IMR-90 (cell line): ENCODE measurements around the gene NPBWR2. TPM values are rescaled to one million over a fixed set of nuclear protein-coding genes. Genes with fewer than 3 reads are reported as not detected.

ENCODE experiments used
- ATAC-seq: fragments of 200-7000 bp; cut with Tn5 transposase; 2 replicates; pipeline ENCODE4 v1.9.1; 2020; ENCODE audit warnings: low read depth, mild to moderate bottlenecking, moderate library complexity
- BruUV-seq: library from RNA; stranded (reverse); fragments of 400-500 nt; replicated peaks from 2 replicates; lab custom pipeline; 2021; lab: Mats Ljungman, UMichigan
- CTCF ChIA-PET: fragments of 300-600 bp; formaldehyde crosslinking; extraction: SDS; loops from one replicate; lab custom pipeline; 2021; ENCODE audit warnings: antibody characterized with exemption; lab: Yijun Ruan, JAX
- POLR2A ChIA-PET: fragments of 300-600 bp; sonication (Branson Sonifier 250); formaldehyde crosslinking; loops from one replicate; lab custom pipeline; 2022; ENCODE audit warnings: antibody characterized with exemption; ENCODE audit not compliant: unreplicated experiment; lab: Charles Lee
- DNase-seq: peaks from one replicate; pipeline ENCODE4 v3.0.0; 2013
- H2AFZ ChIP-seq: replicated peaks from 2 replicates; pipeline ENCODE3; 2013; ENCODE audit warnings: low read length, mild to moderate bottlenecking; ENCODE audit not compliant: poor library complexity
- H2AK5ac ChIP-seq: 2 replicates; pipeline ENCODE4 v1.6.1; 2013; ENCODE audit warnings: low read depth, low read length, inconsistent platforms
- H2AK9ac ChIP-seq: replicated peaks from 2 replicates; pipeline ENCODE3; 2013; ENCODE audit warnings: mild to moderate bottlenecking, low read depth, low read length, moderate library complexity; ENCODE audit not compliant: poor library complexity
- H2BK120ac ChIP-seq: 2 replicates; pipeline ENCODE4 v1.6.1; 2013; ENCODE audit warnings: low read depth, low read length, inconsistent platforms
- H2BK15ac ChIP-seq: 3 replicates; pipeline ENCODE4 v1.6.1; 2013; ENCODE audit warnings: low read depth, low read length, inconsistent platforms
- H2BK20ac ChIP-seq: 2 replicates; pipeline ENCODE4 v1.6.1; 2013; ENCODE audit warnings: low read depth, mild to moderate bottlenecking, inconsistent platforms, low read length, moderate library complexity
- H2BK5ac ChIP-seq: 2 replicates; pipeline ENCODE4 v1.6.1; 2013; ENCODE audit warnings: mild to moderate bottlenecking, low read depth, low read length, inconsistent platforms; ENCODE audit not compliant: poor library complexity, severe bottlenecking
- H3K14ac ChIP-seq: replicated peaks from 2 replicates; pipeline ENCODE4 v1.6.1; 2013; ENCODE audit warnings: low read depth, low read length, inconsistent platforms
- H3K18ac ChIP-seq: 2 replicates; pipeline ENCODE4 v1.6.1; 2013; ENCODE audit warnings: low read depth, low read length, control low read depth
- H3K23ac ChIP-seq: 2 replicates; pipeline ENCODE4 v1.6.1; 2013; ENCODE audit warnings: low read depth, low read length, inconsistent platforms
- H3K27ac ChIP-seq: 2 replicates; pipeline ENCODE4 v1.5.1; 2013; ENCODE audit warnings: mild to moderate bottlenecking, control low read depth, low read length; ENCODE audit not compliant: insufficient read depth
- H3K27me3 ChIP-seq: 2 replicates; pipeline ENCODE4 v1.6.1; 2013; ENCODE audit warnings: low read length; ENCODE audit not compliant: control insufficient read depth, insufficient read depth
- H3K36me3 ChIP-seq: 2 replicates; pipeline ENCODE4 v1.6.1; 2013; ENCODE audit warnings: low read length, mixed read lengths; ENCODE audit not compliant: control insufficient read depth, insufficient read depth
- H3K4ac ChIP-seq: 2 replicates; pipeline ENCODE4 v1.6.1; 2013; ENCODE audit warnings: low read depth, low read length, inconsistent platforms
- H3K4me1 ChIP-seq: 2 replicates; pipeline ENCODE4 v1.6.1; 2013; ENCODE audit warnings: low read length, mixed read lengths; ENCODE audit not compliant: control insufficient read depth, insufficient read depth
- H3K4me2 ChIP-seq: 2 replicates; pipeline ENCODE4 v1.6.1; 2013; ENCODE audit warnings: low read depth, mild to moderate bottlenecking, control low read depth, low read length, moderate library complexity
- H3K4me3 ChIP-seq: 2 replicates; pipeline ENCODE4 v1.5.1; 2013; ENCODE audit warnings: low read depth, mild to moderate bottlenecking, control low read depth, low read length, moderate library complexity; ENCODE audit not compliant: insufficient read depth
- H3K56ac ChIP-seq: 2 replicates; pipeline ENCODE4 v1.6.1; 2013; ENCODE audit warnings: low read length, inconsistent platforms; ENCODE audit not compliant: insufficient read depth; ENCODE audit errors: extremely low read depth
- H3K79me1 ChIP-seq, 2 experiments: 2 replicates each; pipeline ENCODE4 v1.6.1; 2013; ENCODE audit warnings: low read length in 2 of 2, inconsistent platforms in 1 of 2, low read depth in 1 of 2
- H3K9ac ChIP-seq: 2 replicates; pipeline ENCODE4 v1.6.1; 2013; ENCODE audit warnings: low read depth, low read length, control low read depth
- H3K9me1 ChIP-seq: 2 replicates; pipeline ENCODE4 v1.6.1; 2013; ENCODE audit warnings: low read length, inconsistent platforms; ENCODE audit not compliant: insufficient read depth
- H3K9me3 ChIP-seq: 2 replicates; pipeline ENCODE4 v1.6.1; 2013; ENCODE audit warnings: low read length; ENCODE audit not compliant: control insufficient read depth, insufficient read depth
- H4K20me1 ChIP-seq: 2 replicates; pipeline ENCODE4 v1.6.1; 2013; ENCODE audit warnings: low read length, inconsistent platforms; ENCODE audit not compliant: insufficient read depth
- H4K5ac ChIP-seq: 2 replicates; pipeline ENCODE4 v1.6.1; 2013; ENCODE audit warnings: mild to moderate bottlenecking, low read depth, low read length, control low read depth
- H4K8ac ChIP-seq, 2 experiments: 2 replicates each; pipeline ENCODE4 v1.6.1; 2013; ENCODE audit warnings: low read depth in 2 of 2, low read length in 2 of 2, control low read depth in 1 of 2, inconsistent platforms in 1 of 2
- H4K91ac ChIP-seq: 2 replicates; pipeline ENCODE4 v1.6.1; 2013; ENCODE audit warnings: low read depth, low read length, inconsistent platforms; ENCODE audit not compliant: insufficient read depth
- MXI1 ChIP-seq: IDR thresholded peaks from 2 replicates; pipeline ENCODE4 v1.6.1; 2012; ENCODE audit warnings: low read depth, mild to moderate bottlenecking, low read length, moderate library complexity, borderline replicate concordance
- POLR2A ChIP-seq: IDR thresholded peaks from 2 replicates; pipeline ENCODE4 v1.6.1; 2012; ENCODE audit warnings: mild to moderate bottlenecking, low read depth, low read length
- RAD21 ChIP-seq: IDR thresholded peaks from 2 replicates; pipeline ENCODE4 v1.6.1; 2012; ENCODE audit warnings: low read length, improper control_type of control experiment
- RFX5 ChIP-seq: IDR thresholded peaks from 2 replicates; pipeline ENCODE4 v1.8.0; 2012; ENCODE audit warnings: low read depth, mild to moderate bottlenecking, low read length, moderate library complexity
- WGBS, 2 experiments: methylation state at CpG; one replicate each; pipeline versions ENCODE4 v1.1.5 to v1.1.7; 2013; ENCODE audit warnings: missing lambda C conversion rate in 2 of 2; ENCODE audit not compliant: insufficient read length in 1 of 2; ENCODE audit errors: extremely low coverage in 2 of 2; 5-methylcytosine and 5-hydroxymethylcytosine counted together
- dilution Hi-C: fragments of 300-500 bp; cut with HindIII; formaldehyde crosslinking; loops from one replicate; pipeline ENCODE4 v1.14.3; 2018; ENCODE audit warnings: low sequenced_read_pairs; ENCODE audit not compliant: unreplicated experiment
- in situ Hi-C: fragments of 300-500 bp; cut with MboI; formaldehyde crosslinking; loops from 3 replicates; pipeline ENCODE4 v1.14.3; 2019; ENCODE audit warnings: low sequenced_read_pairs, inconsistent platforms, mixed read lengths
- intact Hi-C: fragments of 100-400 bp; cut with micrococcal nuclease; formaldehyde crosslinking; loops from 2 replicates; pipeline ENCODE4 v1.10.0; 2022
- polyA plus RNA-seq, 3 experiments: library from polyadenylated mRNA; depleted of rRNA; stranded (reverse); fragments of >200 nt; gene quantifications; 2 replicates each; pipeline ENCODE4 v1.2.3, GENCODE V29; 2012; ENCODE audit warnings: low replicate concordance in 1 of 3
- total RNA-seq: library from RNA; depleted of rRNA; stranded (reverse); fragments of >200 nt; gene quantifications from 2 replicates; pipeline ENCODE4 v1.2.3, GENCODE V29; 2012
- TF ChIP-seq, protein P1 (sequence below): conservative IDR thresholded peaks from 2 replicates; pipeline ENCODE4 v1.5.1; 2012; ENCODE audit warnings: mild to moderate bottlenecking, low read depth, low read length, improper control_type of control experiment

Gene NPBWR2
- total and polyA plus RNA-seq, 2 of the 4 experiments (the other 2 are of a cell fraction), result not detected

DNA sequence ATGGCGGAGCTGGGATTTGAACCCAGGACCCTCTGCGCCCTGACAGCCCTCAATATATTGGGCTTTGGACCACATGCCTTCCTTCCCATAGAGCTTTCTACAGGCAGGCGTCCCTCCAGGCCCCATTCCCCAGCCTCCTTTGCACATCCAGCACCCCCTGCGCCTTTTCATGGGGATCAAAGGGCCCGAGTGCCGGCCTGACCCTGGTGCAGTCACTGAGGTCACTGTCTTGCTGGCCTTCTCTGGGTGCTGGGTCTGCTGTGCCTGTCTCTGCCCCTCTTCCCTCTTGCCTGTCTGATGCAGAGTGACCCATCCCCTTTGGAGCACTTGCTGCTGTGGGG is 25.8 kb downstream of the NPBWR2 start:
- H2AK5ac ChIP-seq, result no peak overlapping the region
- H2AK9ac ChIP-seq, result no peak overlapping the region
- no peak overlapping the region for H3K56ac ChIP-seq
- no peak overlapping the region for H2BK5ac ChIP-seq
- H2AFZ ChIP-seq, result no peak overlapping the region
- no peak overlapping the region for H3K14ac ChIP-seq
- peaks cover 2% of the 10 kb centered on the region; the same call in 1 of the 2 replicates for H3K9me3 ChIP-seq
- no peak overlapping the region for H3K9ac ChIP-seq
- TF ChIP-seq POLR2A (no peak), RFX5 (no peak), RAD21 (no peak), MXI1 (no peak)
- TF ChIP-seq, protein P1, sequence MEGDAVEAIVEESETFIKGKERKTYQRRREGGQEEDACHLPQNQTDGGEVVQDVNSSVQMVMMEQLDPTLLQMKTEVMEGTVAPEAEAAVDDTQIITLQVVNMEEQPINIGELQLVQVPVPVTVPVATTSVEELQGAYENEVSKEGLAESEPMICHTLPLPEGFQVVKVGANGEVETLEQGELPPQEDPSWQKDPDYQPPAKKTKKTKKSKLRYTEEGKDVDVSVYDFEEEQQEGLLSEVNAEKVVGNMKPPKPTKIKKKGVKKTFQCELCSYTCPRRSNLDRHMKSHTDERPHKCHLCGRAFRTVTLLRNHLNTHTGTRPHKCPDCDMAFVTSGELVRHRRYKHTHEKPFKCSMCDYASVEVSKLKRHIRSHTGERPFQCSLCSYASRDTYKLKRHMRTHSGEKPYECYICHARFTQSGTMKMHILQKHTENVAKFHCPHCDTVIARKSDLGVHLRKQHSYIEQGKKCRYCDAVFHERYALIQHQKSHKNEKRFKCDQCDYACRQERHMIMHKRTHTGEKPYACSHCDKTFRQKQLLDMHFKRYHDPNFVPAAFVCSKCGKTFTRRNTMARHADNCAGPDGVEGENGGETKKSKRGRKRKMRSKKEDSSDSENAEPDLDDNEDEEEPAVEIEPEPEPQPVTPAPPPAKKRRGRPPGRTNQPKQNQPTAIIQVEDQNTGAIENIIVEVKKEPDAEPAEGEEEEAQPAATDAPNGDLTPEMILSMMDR, result no peak
- H2BK120ac ChIP-seq, result no peak overlapping the region
- no peak overlapping the region for H4K5ac ChIP-seq
- in situ Hi-C loops (no loop called here), dilution Hi-C loops (no loop called here), intact Hi-C loops (no loop called here)
- POLR2A ChIA-PET, result no interaction called here
- H4K8ac ChIP-seq, result no peak overlapping the region
- H3K18ac ChIP-seq, result no peak overlapping the region
- BruUV-seq, result no TSS peak
- H3K4me2 ChIP-seq, result no peak overlapping the region
- H3K4me1 ChIP-seq, result peaks cover 17% of the 10 kb centered on the region
- no peak overlapping the region for H3K4ac ChIP-seq
- ATAC-seq (no peak), DNase-seq (no peak)
- H3K79me1 ChIP-seq, result peaks cover 6 to 8% of the 10 kb centered on the region in 2 experiments; a peak in 3 of 4 replicates
- H2BK20ac ChIP-seq, result no peak overlapping the region
- H3K23ac ChIP-seq, result no peak overlapping the region
- no peak overlapping the region for H3K4me3 ChIP-seq
- CTCF ChIA-PET, result no interaction called here
- no peak overlapping the region for H3K27ac ChIP-seq
- H3K9me1 ChIP-seq, result no peaks in the 10 kb centered on the region
- H3K36me3 ChIP-seq, result no peaks in the 10 kb centered on the region
- 83% methylated on average over 2 of the region's 6 CpGs; no CpG with 5 or more reads in 1 of the 2 experiments for WGBS, 2 experiments
- H4K20me1 ChIP-seq, result peaks cover 15% of the 10 kb centered on the region
- H4K91ac ChIP-seq, result no peak overlapping the region
- no peak overlapping the region for H2BK15ac ChIP-seq
- peaks cover 38% of the 10 kb centered on the region for H3K27me3 ChIP-seq
